ES-I3 (cell line): ENCODE measurements around the gene PLEKHM3.
"Not testable (repeated sequence)": the region's sequence is repeated elsewhere in the genome, so short reads cannot be mapped to it uniquely, and the experiment has no call there.

Experiments used
- H3K36me3 ChIP-seq: 2 replicates; pipeline ENCODE4 v1.6.1; 2013; ENCODE audit warnings: mild to moderate bottlenecking, low read length, control low read depth, moderate library complexity; ENCODE audit not compliant: insufficient read depth
- H3K4me1 ChIP-seq: 2 replicates; pipeline ENCODE4 v1.6.1; 2013; ENCODE audit warnings: mild to moderate bottlenecking, control low read depth, low read length; ENCODE audit not compliant: insufficient read depth
- H3K9ac ChIP-seq: 2 replicates; pipeline ENCODE4 v1.6.1; 2013; ENCODE audit warnings: low read depth, mild to moderate bottlenecking, low read length, moderate library complexity
- H3K9me3 ChIP-seq: 2 replicates; pipeline ENCODE4 v1.6.1; 2013; ENCODE audit warnings: mild to moderate bottlenecking, low read length, moderate library complexity; ENCODE audit not compliant: control insufficient read depth, insufficient read depth

PLEKHM3 gene

DNA sequence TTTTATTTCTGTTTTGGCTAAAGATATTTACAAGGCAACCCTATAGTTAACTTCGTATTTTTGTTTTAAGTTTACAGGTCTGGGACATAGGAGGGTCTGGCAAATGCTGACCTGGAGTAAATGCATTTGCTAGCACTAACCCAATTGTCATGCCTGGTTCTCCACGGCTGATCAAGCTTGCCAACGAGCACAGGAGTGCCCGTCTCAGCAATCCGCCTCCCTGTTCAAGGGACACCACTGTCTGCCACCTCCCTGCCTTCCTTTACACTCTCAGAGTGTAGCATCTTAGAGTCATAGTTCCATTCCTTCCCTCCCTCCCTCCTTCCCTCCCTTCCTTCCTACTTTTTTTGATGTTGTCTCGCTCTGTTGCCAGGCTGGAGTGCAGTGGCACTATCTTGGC is 104.6 kb downstream of the PLEKHM3 start:
- Histone ChIP-seq H3K9me3 (no peaks in the 10 kb centered on the region), H3K9ac (no peak overlapping the region), H3K4me1 (no peaks in the 10 kb centered on the region), H3K36me3 (no peaks in the 10 kb centered on the region)

DNA sequence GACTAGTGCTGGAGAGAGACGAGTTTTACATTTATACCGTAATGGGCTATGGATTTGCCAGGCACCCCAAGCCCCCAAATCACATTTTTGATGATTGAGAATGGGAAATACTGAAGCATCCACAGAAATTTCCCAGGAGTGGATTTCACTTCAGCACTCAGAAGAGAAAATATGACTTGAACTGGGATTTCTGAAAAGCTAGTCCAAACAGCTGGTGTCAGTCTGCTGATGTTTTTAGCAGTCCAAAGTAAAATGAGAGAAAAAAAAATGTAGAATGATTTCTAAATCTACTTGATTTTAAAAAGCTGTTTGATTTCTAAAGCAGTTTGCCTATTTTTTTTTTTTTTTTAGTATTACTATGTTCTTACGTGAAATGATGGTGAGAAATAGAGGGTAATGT is 105.0 kb downstream of the PLEKHM3 start:
- no peaks in the 10 kb centered on the region for H3K9me3 ChIP-seq
- H3K4me1 ChIP-seq: no peaks in the 10 kb centered on the region
- no peaks in the 10 kb centered on the region for H3K36me3 ChIP-seq
- no peak overlapping the region for H3K9ac ChIP-seq

DNA sequence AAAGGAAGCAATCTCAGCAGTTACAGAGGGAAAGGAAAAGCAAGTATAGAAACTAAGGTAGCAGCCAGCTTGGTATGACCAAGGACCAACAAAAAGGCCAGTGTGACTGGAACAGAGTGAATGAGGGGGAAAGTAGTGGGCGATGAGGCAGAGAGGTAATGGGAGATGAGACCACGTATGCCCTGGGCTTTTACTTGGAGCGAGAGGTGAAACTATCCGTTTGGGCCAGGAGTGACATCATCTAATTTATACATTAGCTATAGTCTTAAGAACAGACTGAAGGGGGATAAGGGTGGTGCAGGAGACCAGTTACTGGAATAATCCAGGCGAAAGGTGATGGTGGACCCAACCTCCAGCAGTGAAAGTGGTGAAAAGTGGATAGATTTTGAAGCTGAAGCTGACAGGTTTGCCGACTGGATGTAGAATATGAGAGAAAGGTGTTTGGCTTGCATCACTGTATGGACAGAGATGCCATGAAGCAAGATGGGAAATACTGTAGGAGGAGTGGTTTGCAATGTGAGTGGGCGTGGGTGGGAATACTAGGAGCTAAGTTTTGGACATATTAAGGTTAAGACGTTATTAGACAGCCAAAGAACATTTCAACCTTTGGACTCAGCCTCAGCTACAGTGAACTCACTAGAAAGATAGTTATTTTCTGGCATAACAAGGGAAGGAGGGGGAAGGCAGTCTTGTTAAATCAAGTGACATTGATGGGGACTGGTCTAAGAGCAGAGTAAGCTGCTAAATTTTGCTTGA is 106.0 kb downstream of the PLEKHM3 start:
- Histone ChIP-seq H3K9ac (no peak overlapping the region), H3K36me3 (no peaks in the 10 kb centered on the region), H3K4me1 (no peaks in the 10 kb centered on the region), H3K9me3 (no peaks in the 10 kb centered on the region)

DNA sequence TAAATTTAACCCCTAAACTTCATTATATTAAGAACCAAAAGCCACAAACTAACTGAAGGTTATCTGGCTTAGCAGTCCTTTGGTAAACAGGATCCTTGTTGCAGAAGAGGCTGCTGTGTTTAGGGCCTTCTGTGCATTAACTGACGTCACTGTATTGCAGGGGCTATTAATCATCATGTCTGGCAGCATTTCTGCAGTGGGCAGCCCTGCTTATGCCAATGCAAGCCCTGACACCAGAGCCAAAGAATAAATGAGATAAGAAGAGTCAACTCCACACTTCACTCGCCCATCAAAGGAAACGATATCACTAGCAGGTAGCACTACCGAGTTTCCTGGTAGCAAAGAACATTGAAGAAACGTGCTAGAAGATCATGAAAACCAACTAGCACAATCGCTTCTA is 110.6 kb downstream of the PLEKHM3 start:
- Histone ChIP-seq H3K9ac (no peak overlapping the region), H3K9me3 (no peaks in the 10 kb centered on the region), H3K4me1 (peaks cover 4% of the 10 kb centered on the region; the same call in 1 of the 2 replicates), H3K36me3 (no peaks in the 10 kb centered on the region)

DNA sequence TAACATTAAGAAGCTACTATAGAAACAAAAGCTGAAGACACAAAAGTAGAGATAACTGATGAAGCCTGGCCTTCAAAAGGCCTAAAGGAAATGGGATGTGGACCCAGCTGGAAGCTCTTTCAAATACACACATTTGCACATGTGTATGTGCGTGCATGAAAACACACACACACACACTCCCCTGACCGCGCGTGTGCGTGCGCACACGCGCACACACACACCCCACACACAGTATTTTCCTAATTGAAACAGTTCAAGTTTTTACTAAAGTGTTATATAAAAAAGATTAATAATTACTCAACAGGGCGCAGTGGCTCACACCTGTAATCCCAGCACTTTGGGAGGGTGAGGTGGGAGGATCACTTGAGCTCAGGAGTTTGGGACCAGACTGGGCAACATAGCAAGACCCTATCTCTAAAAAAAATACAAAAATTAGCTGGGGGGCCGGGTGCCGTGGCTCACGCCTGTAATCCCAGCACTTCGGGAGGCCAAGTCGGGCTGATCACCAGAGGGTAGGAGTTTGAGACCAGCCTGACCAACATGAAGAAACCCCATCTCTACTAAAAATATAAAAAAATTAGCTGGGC is 111.5 kb downstream of the PLEKHM3 start:
- no peak overlapping the region for H3K9ac ChIP-seq
- no peaks in the 10 kb centered on the region for H3K9me3 ChIP-seq
- peaks cover 4% of the 10 kb centered on the region; the same call in 1 of the 2 replicates for H3K4me1 ChIP-seq

DNA sequence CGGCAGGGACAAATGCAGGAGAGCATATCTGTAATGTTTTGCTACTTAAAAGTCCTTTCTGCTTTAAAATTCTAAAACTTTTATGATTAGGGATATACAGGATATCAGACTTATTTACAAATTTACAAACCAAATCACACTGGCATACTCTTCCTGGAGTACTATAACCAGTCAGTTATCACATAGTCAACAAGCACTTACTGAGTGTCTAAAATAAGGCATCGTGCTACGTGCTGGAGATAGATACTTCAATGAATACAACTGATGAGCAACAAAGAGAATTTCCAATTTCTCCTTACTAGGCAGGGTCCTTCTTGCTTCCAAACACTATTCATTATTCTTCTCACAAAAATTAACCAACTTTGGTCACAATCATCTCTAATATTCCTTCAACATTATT is 113.5 kb downstream of the PLEKHM3 start:
- no peak overlapping the region for H3K9ac ChIP-seq
- no peaks in the 10 kb centered on the region for H3K9me3 ChIP-seq
- peaks cover 4% of the 10 kb centered on the region; the same call in 1 of the 2 replicates for H3K4me1 ChIP-seq
- H3K36me3 ChIP-seq: no peaks in the 10 kb centered on the region

More for the DNA sequence above, 111.5 kb downstream of the PLEKHM3 start:
- no peaks in the 10 kb centered on the region for H3K36me3 ChIP-seq

DNA sequence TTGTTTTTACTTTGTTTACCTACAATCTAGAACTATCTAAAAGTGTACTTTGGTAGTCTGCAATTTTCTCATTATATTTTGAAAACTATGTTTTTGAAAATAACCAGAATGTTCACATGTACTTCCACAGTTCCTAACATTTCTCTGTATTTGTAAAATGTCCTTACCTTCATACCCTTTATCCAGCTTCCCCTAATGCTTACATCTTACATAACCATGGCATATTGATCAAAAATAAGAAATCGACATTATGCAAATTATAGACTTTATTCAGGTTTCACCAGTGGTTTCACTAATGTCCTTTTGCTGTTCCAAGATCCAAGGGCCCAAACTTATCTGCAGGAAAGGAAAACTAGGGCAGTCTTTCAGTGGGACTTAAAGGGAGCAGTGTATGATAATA is 114.1 kb downstream of the PLEKHM3 start:
- no peaks in the 10 kb centered on the region for H3K9me3 ChIP-seq
- no peak overlapping the region for H3K9ac ChIP-seq
- H3K4me1 ChIP-seq: peaks cover 4% of the 10 kb centered on the region; the same call in 1 of the 2 replicates
- no peaks in the 10 kb centered on the region for H3K36me3 ChIP-seq

DNA sequence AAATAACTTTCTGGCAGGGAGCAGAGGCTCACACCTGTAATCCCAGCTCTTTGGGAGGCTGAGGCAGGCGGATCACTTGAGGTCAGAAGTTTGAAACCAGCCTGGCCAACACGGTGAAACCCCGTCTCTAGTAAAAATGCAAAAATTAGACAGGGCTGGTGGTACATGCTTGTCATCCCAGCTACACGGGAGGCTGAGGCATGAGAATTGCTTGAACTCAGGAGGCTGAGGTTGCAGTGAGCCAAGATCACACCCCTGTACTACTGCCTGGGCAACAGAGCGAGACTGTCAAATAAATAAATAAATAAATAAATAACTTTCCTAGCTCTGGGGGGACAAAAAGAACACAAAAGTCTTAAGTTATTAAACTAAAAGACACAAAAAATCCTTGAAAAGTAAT is 118.8 kb downstream of the PLEKHM3 start:
- H3K4me1 ChIP-seq, H3K9me3 ChIP-seq, H3K9ac ChIP-seq, H3K36me3 ChIP-seq: not testable (repeated sequence)

DNA sequence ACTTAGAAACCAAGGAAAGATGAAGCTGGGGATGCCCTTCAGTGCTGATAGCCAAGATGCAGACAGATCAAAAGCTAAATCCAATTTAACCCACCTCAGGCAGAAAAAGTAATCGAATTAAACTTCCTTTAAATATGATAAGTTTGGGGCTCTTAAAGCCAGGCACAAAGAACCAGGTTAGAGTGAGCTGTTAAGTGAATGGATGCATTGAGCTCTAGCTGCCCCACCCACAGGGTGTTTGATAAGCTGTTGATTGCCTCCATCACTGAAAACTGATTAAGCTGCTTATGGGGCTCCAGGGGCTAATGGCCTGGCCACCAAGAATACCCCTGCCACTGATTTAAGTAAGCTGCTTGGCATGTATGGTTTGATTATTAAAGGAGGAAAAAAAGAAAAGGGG is 119.8 kb downstream of the PLEKHM3 start:
- no peaks in the 10 kb centered on the region for H3K36me3 ChIP-seq
- H3K4me1 ChIP-seq: no peaks in the 10 kb centered on the region
- H3K9ac ChIP-seq: no peak overlapping the region
- H3K9me3 ChIP-seq: no peaks in the 10 kb centered on the region

DNA sequence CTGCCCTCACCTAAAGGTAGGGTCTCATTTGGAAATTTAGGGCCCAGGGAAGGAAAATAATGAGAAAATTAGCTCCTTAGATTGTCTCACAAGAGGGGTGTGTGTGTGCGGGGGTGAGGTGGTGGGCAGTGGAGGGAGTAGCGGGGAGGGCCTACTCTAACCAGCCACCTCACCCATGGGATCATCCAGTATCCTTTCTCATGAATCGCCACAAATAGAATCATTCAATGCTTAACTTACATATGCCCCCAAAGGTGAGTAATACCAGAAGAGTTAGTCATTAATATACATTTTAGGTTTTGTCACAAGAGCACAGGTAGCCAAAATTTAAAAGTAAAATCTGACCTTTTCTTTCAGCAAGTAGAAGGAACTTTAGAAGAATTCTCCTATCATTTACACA is 122.1 kb downstream of the PLEKHM3 start:
- no peaks in the 10 kb centered on the region for H3K9me3 ChIP-seq
- no peaks in the 10 kb centered on the region for H3K4me1 ChIP-seq
- no peaks in the 10 kb centered on the region for H3K36me3 ChIP-seq
- H3K9ac ChIP-seq: no peak overlapping the region

DNA sequence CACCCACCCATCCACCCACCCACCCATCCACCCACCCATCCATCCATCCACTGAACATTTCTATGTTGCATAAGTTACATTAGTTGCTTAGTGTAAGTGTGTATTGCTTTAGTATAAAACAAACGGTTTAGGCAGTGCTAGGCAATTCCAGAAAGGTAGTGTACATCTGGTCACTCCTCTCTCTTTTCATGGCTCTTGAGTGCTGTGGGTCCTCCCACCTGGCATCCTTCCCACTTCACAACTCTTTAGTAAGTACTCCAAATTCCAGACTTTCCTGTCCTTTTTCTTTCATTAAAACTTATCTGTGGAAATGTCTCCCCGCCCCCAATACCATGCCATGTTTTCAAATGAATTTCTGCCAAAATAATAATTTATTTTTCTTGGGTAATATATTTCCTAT is 122.5 kb downstream of the PLEKHM3 start:
- Histone ChIP-seq H3K4me1 (peaks cover 3% of the 10 kb centered on the region; the same call in 1 of the 2 replicates), H3K9me3 (no peaks in the 10 kb centered on the region), H3K36me3 (no peaks in the 10 kb centered on the region), H3K9ac (no peak overlapping the region)

DNA sequence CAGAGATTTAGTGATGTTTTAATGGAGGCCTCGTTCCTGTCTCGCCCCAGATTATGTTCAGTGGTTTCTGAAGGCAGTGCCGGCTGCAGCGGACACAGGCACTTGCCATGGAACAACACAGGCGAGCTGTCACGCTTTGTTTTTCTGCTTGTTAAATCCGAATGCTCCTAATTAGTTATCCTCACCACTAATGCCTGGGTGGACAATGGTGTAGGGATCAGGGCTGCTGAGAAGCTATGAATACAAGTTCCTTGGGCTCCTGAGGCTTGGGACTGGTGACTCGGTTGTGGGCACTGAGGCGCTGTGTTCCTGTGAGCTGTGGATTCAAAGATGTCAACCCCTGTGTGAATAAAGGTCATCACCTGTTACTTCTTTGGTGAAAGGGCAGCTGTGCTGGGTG is 123.5 kb downstream of the PLEKHM3 start:
- Histone ChIP-seq H3K9me3 (no peaks in the 10 kb centered on the region), H3K4me1 (peaks cover 8% of the 10 kb centered on the region), H3K9ac (no peak overlapping the region), H3K36me3 (no peaks in the 10 kb centered on the region)

DNA sequence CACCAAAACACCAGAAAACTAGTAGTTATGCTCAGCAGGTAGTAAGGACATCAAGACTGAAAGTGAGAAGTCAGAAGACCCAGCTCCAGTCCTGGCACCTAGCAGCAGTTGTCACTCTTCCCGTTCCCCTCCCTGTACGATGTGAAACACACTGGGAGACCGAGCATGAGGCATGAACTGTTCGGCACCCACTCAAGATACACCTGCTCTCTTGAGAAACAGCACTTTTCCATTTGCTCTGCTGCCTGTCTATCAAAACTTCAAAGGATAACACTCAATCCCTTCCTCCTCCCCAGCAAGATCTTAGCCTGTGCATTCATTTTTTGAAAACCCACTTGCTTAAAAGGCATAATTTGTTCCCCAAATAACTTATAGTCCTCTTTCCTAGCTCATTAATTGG is 123.9 kb downstream of the PLEKHM3 start:
- Histone ChIP-seq H3K9me3 (no peaks in the 10 kb centered on the region), H3K4me1 (peaks cover 11% of the 10 kb centered on the region), H3K9ac (no peak overlapping the region), H3K36me3 (no peaks in the 10 kb centered on the region)

DNA sequence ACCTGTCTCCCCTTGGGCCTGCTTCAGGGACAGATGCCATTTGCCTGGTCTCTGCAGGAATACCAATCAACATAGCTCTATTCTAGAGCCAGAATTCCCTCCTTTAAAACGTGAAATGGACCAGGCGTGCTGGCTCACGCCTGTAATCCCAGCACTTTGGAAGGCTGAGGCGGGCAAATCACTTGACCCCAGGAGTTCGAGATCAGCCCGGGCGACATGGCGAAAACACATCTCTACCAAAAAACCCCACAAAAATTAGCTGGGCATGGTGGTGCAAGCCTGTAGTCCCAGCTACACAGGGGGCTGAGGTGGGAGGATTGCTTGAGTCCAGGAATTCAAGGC is 127.0 kb downstream of the PLEKHM3 start:
- Histone ChIP-seq H3K9me3 (no peaks in the 10 kb centered on the region), H3K36me3 (no peaks in the 10 kb centered on the region), H3K4me1 (peaks cover 26% of the 10 kb centered on the region), H3K9ac (no peak overlapping the region)

DNA sequence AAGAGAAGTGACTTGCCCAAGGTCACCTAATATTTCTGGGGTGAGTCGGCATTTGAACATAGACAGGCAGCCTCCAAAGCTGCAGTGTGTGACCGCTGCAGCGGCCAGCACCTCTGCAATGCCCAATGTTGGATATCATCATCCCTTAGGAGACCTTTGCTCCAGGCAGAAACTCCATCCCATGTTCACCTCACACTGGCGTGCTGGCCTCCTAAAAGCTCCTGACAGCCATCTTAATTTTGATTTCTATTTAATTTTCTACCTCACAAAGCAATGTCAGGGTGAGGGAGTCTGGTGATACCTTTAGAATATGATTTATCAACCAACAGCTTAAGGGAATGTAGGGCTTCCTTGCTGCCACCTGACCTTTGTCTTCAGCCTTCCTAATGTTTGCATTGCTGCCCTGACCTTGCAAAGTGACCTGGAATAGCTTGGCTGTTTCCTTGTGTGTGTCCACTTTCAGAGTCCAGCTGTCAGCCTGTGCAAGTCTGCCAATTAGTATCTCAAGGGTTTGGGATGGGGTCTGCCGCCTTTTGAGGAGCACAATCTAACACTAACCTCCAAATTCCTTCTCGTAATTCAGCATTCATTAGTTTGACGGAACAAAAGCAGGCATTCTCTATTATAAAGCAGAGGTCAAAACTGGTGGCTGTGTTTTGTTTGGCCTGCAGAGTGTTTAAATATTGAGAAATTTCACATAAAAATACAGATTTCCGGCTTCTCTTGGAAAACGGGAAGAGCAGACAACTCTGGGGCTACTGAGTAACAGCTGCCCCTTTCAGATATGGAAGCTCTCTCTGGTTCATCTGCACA is 127.6 kb downstream of the PLEKHM3 start:
- Histone ChIP-seq H3K36me3 (no peaks in the 10 kb centered on the region), H3K9ac (no peak overlapping the region), H3K9me3 (no peaks in the 10 kb centered on the region), H3K4me1 (peaks cover 27% of the 10 kb centered on the region)
